HG03378 (cell line): ENCODE measurements around the gene ZNF438.
"Not testable (repeated sequence)": the region's sequence is repeated elsewhere in the genome, so short reads cannot be mapped to it uniquely, and the experiment has no call there.

ENCODE experiments used
- ATAC-seq: cut with Tn5 transposase; IDR thresholded peaks from one replicate; pipeline ENCODE4 v1.9.1; 2021; ENCODE audit warnings: mild to moderate bottlenecking, moderate library complexity; ENCODE audit not compliant: unreplicated experiment

ZNF438 gene

GRCh38 chr10:31031558-31032257 is at the start of gene ZNF438:
TSS of gene ZNF438 (minus strand) at chr10:31031865. CDS start at chr10:30877034, 154,831 bp downstream.
- ATAC-seq: peak; percentile 78

DNA sequence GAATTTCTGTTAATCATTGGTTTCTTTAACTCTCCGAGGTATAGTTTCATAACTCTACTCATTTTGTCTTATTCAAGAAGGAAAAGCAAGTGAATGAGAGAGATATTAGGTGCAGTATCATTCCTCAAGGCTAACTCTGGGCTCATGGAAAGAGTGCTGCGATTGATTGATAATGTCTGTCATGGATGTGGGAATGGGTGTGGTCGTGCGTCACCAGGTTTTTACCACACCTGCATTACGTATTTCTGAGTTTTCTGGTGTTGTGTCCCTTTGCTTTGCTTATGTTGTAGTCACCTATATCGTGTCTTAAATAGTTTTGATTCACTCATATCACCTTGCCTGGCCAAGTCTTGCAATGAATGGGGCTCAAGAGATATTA is 44.9 kb upstream of the ZNF438 start:
- no peak for ATAC-seq

GRCh38 chr10:31075881-31076609 is 44.4 kb upstream of the ZNF438 start:
- no peak for ATAC-seq

DNA sequence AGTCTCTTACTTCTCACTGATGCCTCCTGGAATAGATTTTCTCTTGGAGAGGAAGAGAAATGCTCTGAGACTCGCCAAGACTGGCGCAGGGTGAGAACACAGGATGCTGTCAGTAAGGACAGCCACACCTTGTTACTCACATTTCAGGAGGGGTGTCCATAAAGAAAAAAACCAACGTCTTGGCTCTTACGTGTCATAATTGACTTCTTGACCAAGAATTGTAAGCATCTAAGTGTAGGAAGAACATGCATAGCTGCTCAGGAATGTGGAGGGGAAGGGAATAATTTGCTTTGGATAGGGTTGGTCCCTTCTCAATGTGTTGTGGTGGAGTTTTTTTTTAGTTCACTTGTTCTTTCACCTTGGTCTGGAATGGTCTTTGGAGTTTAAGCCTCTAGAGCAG is 43.8 kb upstream of the ZNF438 start:
- ATAC-seq: no peak

DNA sequence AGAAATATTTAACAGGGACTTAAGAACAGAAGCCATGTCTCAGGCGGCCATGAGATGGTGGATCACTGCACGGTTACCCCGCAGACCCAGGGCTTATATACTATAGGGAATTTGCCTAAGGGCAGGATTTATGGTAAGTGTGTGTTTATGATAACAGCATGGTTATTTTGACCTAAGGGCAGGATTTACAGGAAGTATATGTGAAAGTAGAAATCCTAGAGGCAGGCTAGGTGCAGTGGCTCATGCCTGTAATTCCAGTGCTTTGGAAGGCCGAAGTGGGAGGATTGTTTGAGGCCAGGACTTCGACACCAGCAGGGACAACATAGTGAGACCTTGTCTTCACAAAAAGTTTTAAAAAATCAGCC is 43.0 kb upstream of the ZNF438 start:
- ATAC-seq: no peak

GRCh38 chr10:31073996-31074721 is 42.5 kb upstream of the ZNF438 start:
- ATAC-seq: no peak

DNA sequence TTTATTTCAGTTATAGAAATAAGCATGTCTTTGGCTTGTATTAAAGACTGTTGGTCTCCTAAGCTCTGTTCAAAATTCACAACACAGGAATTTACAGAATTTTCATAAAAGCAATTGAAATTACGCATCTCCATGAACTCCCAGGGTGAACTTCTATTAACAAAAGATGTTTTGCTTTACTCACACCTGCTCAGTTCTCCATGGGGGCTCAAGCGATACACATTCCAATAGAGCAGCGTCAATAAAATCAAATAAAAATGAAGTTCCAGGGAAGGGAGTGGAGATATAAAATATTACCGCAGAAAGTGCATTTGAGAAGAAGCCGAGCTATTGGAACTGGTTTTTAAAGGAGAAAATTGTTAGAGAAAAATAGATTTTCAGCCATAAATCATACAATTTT is 41.5 kb upstream of the ZNF438 start:
- no peak for ATAC-seq

GRCh38 chr10:31072451-31072850 is 40.8 kb upstream of the ZNF438 start:
- ATAC-seq: no peak

GRCh38 chr10:31071232-31072005 is 39.8 kb upstream of the ZNF438 start:
- no peak for ATAC-seq

GRCh38 chr10:31070691-31071090 is 39.0 kb upstream of the ZNF438 start:
- ATAC-seq: no peak

DNA sequence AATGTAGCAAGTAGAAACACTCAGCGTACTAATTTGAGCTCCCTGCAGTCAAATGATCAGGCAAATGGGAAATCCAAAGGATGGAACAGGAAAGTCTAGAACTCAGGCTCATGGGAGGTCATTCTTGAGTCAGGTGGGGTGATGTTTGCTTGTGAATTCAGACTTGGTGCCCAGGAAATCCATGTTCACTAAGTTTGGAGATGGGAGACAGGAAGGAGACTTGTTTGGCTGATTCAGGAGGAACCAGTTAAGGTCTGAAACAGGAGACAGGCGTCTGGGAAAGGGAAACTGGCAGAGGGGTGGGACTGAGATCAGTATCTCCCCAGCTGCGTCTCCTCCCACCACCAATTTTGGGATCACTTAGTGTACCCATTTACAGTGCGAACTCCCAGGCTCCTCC is 38.4 kb upstream of the ZNF438 start:
- ATAC-seq: no peak

- no peak for ATAC-seq
Measured at GRCh38 chr10:31069411-31069810, 37.7 kb upstream of the ZNF438 start.

DNA sequence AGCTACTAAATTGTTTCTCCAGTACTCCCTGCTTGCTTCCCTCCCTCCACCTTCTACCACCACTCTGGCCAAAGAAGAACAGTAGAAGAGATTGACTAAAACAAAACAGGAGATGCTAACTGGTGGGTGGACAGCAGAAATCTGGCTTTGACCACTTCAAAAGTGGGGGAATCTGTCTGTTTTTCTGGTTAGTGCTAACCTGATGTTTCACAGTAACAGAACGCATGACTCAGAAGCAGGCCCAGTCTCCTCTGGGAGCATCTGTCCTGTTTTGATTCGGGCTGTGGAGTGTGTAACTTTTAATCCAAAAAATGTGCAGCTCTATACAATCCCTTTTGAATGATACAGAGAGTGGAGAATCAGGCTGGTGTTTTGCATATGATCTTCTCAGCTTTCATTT is 32.7 kb upstream of the ZNF438 start:
- ATAC-seq: no peak

GRCh38 chr10:31063841-31064240 is 32.2 kb upstream of the ZNF438 start:
- ATAC-seq: no peak

- no peak for ATAC-seq
Measured at GRCh38 chr10:31062856-31063255, 31.2 kb upstream of the ZNF438 start.

DNA sequence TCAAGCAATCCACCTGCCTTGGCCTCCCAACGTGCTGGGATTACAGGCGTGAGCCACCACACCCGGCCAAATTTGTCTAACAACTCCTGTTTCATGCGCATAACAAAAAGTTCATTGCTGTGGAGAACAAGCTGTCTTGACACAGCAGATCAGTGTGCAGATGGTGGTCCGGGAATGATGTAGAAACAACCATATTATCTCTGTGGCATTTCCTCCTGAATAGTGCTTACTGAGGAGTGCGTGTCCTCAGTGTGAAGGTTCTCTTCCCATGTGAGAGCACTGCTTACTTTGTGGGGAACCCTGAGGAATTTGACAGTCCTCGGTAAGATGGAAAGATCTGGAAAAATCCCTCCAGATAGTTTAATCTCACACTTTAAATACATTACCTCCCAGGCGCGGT is 30.3 kb upstream of the ZNF438 start:
- ATAC-seq: no peak

GRCh38 chr10:31058795-31059703 is 27.4 kb upstream of the ZNF438 start:
- ATAC-seq: no peak

- not testable (repeated sequence) for ATAC-seq
Measured at GRCh38 chr10:31056678-31057077, 25.0 kb upstream of the ZNF438 start.

- ATAC-seq: no peak
Measured at GRCh38 chr10:31055573-31056251, 24.0 kb upstream of the ZNF438 start.

DNA sequence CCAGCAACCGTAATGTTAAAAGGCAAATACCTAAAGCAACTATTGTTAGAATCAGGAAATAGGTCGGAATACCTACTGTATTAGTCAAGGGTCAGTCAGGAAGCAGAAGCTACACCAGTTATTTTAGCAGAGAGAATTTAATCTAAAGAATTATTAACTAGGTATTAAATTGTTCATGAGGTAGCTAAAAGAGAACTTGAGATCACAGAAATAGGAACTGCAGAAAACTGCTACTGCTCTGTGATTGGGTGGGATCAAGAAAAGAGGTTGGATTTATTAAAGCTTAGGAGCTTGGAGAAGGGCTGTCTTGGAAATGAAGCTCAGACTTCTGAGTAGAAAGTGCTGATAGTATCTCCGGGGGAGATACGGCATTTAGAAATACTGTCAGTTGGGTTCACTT is 20.0 kb upstream of the ZNF438 start:
- ATAC-seq: no peak
